ENCODE data around the gene SENP8.

SENP8 gene

GRCh38 chr15:72178976-72179585, 60.9 kb downstream of the SENP8 start:
- no peak for DNase-seq

GRCh38 chr15:72179950-72180581, 61.9 kb downstream of the SENP8 start:
- DNase-seq, result no peak

- DNase-seq, result no peak
These were observed 62.6 kb downstream of the SENP8 start for GRCh38 chr15:72180761-72181324.

- DNase-seq, result no peak
These were observed 64.0 kb downstream of the SENP8 start for GRCh38 chr15:72182244-72182643.

GRCh38 chr15:72182673-72183072, 64.5 kb downstream of the SENP8 start:
- no peak for DNase-seq

- no peak for DNase-seq
These were observed 65.6 kb downstream of the SENP8 start for GRCh38 chr15:72183781-72184164.

- no peak for DNase-seq
These were observed 66.1 kb downstream of the SENP8 start for GRCh38 chr15:72184165-72184811.

GRCh38 chr15:72189250-72189902, 71.2 kb downstream of the SENP8 start:
- no peak for DNase-seq

- no peak for DNase-seq
These were observed 74.2 kb downstream of the SENP8 start for GRCh38 chr15:72192416-72192815.

All from activated CD4-positive, CD25-positive, alpha-beta regulatory T cell treated with anti-CD3 and anti-CD28 coated beads, Interleukin-2, amount 50 U/mL, for 72 hours (primary cell).